Mesendoderm (in vitro differentiated cells): Measurements from ENCODE around the gene GNG11.
"Not testable (repeated sequence)": the region's sequence is repeated elsewhere in the genome, so short reads cannot be mapped to it uniquely, and the experiment has no call there.

Experiments
- DNase-seq: peaks from one replicate; pipeline ENCODE4 v3.0.0; 2013
- H2AK5ac ChIP-seq: 2 replicates; pipeline ENCODE4 v1.6.1; 2013; ENCODE audit warnings: low read length, inconsistent platforms
- H2BK120ac ChIP-seq: 2 replicates; pipeline ENCODE4 v1.6.1; 2013; ENCODE audit warnings: low read depth, mild to moderate bottlenecking, low read length, moderate library complexity, mixed read lengths
- H2BK15ac ChIP-seq: replicated peaks from 2 replicates; pipeline ENCODE4 v1.6.1; 2013; ENCODE audit warnings: low read depth, mild to moderate bottlenecking, moderate library complexity
- H2BK5ac ChIP-seq: 2 replicates; pipeline ENCODE4 v1.6.1; 2013; ENCODE audit warnings: low read length, inconsistent platforms
- H3K18ac ChIP-seq: 2 replicates; pipeline ENCODE4 v1.6.1; 2013; ENCODE audit warnings: mild to moderate bottlenecking, low read length, mixed read lengths
- H3K23ac ChIP-seq: one replicate; pipeline ENCODE4 v1.6.1; 2013; ENCODE audit warnings: low read length
- H3K27ac ChIP-seq: 2 replicates; pipeline ENCODE4 v1.5.1; 2013; ENCODE audit warnings: low read depth, mild to moderate bottlenecking, inconsistent platforms, low read length, moderate library complexity
- H3K27me3 ChIP-seq: 2 replicates; pipeline ENCODE4 v1.6.1; 2013; ENCODE audit warnings: low read length, control low read depth, mild to moderate bottlenecking, inconsistent platforms; ENCODE audit not compliant: insufficient read depth, poor library complexity
- H3K36me3 ChIP-seq: 2 replicates; pipeline ENCODE4 v1.6.1; 2013; ENCODE audit warnings: low read length, inconsistent platforms; ENCODE audit not compliant: control insufficient read depth, insufficient read depth
- H3K4ac ChIP-seq: one replicate; pipeline ENCODE4 v1.6.1; 2013; ENCODE audit warnings: low read depth, mild to moderate bottlenecking, low read length, moderate library complexity
- H3K4me1 ChIP-seq: 2 replicates; pipeline ENCODE4 v1.6.1; 2013; ENCODE audit warnings: low read depth, low read length, inconsistent platforms; ENCODE audit not compliant: control insufficient read depth
- H3K4me2 ChIP-seq: 2 replicates; pipeline ENCODE4 v1.6.1; 2013; ENCODE audit warnings: low read length
- H3K4me3 ChIP-seq: 2 replicates; pipeline ENCODE4 v1.5.1; 2013; ENCODE audit warnings: mild to moderate bottlenecking, low read length
- H3K56ac ChIP-seq: one replicate; pipeline ENCODE4 v1.6.1; 2013; ENCODE audit warnings: low read length
- H3K79me1 ChIP-seq: 2 replicates; pipeline ENCODE4 v1.6.1; 2013; ENCODE audit warnings: low read length, inconsistent platforms
- H3K79me2 ChIP-seq: 2 replicates; pipeline ENCODE4 v1.6.1; 2013; ENCODE audit warnings: mild to moderate bottlenecking, low read length; ENCODE audit not compliant: control insufficient read depth, insufficient read depth
- H3K9ac ChIP-seq: 2 replicates; pipeline ENCODE4 v1.6.1; 2013; ENCODE audit warnings: low read length, inconsistent platforms
- H4K5ac ChIP-seq: one replicate; pipeline ENCODE4 v1.6.1; 2013; ENCODE audit warnings: low read length
- H4K8ac ChIP-seq: one replicate; pipeline ENCODE4 v1.6.1; 2013; ENCODE audit warnings: low read depth, mild to moderate bottlenecking, control low read depth, low read length, moderate library complexity
- WGBS: extraction: QIAGEN DNeasy Blood & Tissue Kit; methylation state at CpG from one replicate; pipeline ENCODE4 v1.1.7; 2013; ENCODE audit warnings: low lambda C conversion rate, missing lambda C conversion rate; ENCODE audit not compliant: insufficient coverage; ENCODE audit errors: extremely low coverage; 5-methylcytosine and 5-hydroxymethylcytosine counted together

The GNG11 gene

DNA sequence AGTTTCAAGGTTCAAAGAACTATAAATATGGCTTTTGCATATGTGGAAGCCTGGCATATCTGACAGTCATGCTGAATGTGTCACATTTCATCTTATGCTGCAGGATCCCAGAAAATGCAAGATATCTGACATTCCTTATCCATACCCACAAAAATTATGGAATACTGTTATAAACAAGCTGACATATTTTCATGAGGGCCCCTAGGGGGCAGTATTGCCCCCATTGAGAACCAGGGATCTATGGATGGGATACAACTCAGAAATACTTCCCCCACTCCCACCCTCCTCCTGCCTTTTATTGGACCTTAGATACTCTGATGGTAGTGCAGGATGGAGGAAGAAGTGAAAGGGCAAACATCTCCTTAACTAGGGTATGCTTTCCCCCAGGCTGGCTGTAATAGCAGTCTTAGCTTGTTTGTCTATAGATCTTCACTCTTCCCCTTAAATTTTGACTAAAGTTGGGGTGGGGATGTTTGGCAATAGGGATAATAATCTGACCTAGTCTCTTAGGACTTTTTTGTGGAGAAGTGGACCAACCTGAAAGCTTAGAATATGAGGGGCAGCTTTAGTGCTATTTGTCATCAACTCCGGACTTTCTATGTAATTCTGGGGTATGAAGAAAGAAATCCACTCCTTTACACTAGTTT lies 18.6 kb upstream of the GNG11 start:
- Histone ChIP-seq H2BK120ac (no peak overlapping the region), H3K4me3 (no peak overlapping the region), H3K4me1 (no peaks in the 10 kb centered on the region), H3K27me3 (no peaks in the 10 kb centered on the region), H2AK5ac (no peak overlapping the region), H3K23ac (no peak overlapping the region), H3K4me2 (no peak overlapping the region), H2BK15ac (peak overlapping the region; percentile 19), H3K18ac (no peak overlapping the region), H3K79me1 (no peaks in the 10 kb centered on the region), H3K4ac (no peak overlapping the region), H3K9ac (no peak overlapping the region), H3K36me3 (no peaks in the 10 kb centered on the region), H4K8ac (no peak overlapping the region), H4K5ac (no peak overlapping the region), H3K27ac (no peak overlapping the region), H3K79me2 (no peaks in the 10 kb centered on the region), H3K56ac (no peak overlapping the region), H2BK5ac (no peak overlapping the region)
- DNase-seq: peak; percentile 77
- no CpG with 5 or more reads among the region's 1 CpG for WGBS

DNA sequence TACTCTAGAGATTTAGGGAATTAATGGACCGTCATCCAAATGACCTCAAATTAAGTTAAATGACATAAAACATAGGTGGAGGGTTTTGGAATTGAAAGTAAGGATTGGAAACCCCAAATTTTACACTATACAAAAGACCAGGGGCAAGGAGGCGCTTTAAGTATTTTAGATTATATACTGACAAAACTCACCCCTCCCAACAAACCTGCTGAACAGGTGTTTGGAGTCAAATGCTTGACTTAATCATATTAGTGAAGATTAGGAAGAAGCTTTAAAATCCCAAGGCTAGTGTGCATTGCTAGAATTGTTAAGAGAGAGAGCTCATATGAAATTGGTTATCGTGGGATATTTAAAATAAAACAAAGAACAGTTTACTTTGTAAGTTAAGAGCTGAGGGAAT lies 15.3 kb upstream of the GNG11 start, which contains the start of gene GNGT1:
Gene GNGT1, plus strand, starts transcription at position 301 of the 400 bp plus-strand sequence. CDS start 180 bp downstream, outside the sequence.
- H2BK5ac ChIP-seq: no peak within 1 kb of the TSS
- DNase-seq: no peak
- H3K4me3 ChIP-seq: no peak within 1 kb of the TSS
- no peak within 1 kb of the TSS for H3K4me2 ChIP-seq
- no peak within 1 kb of the TSS for H3K9ac ChIP-seq
- H2BK120ac ChIP-seq: no peak within 1 kb of the TSS
- H3K27me3 ChIP-seq: no peaks in the 10 kb centered on the region
- H2AK5ac ChIP-seq: no peak within 1 kb of the TSS
- no peak within 1 kb of the TSS for H3K27ac ChIP-seq
- H4K5ac ChIP-seq: no peak within 1 kb of the TSS
- H3K23ac ChIP-seq: no peak within 1 kb of the TSS
- no CpG with 5 or more reads among the region's 3 CpGs for WGBS
- H4K8ac ChIP-seq: no peak within 1 kb of the TSS
- H3K18ac ChIP-seq: no peak within 1 kb of the TSS
- no peaks in the 10 kb centered on the region for H3K79me2 ChIP-seq
- no peaks in the 10 kb centered on the region for H3K36me3 ChIP-seq
- H3K56ac ChIP-seq: no peak within 1 kb of the TSS
- H2BK15ac ChIP-seq: no peak within 1 kb of the TSS
- no peak within 1 kb of the TSS for H3K4ac ChIP-seq
- no peaks in the 10 kb centered on the region for H3K4me1 ChIP-seq
- no peaks in the 10 kb centered on the region for H3K79me1 ChIP-seq

DNA sequence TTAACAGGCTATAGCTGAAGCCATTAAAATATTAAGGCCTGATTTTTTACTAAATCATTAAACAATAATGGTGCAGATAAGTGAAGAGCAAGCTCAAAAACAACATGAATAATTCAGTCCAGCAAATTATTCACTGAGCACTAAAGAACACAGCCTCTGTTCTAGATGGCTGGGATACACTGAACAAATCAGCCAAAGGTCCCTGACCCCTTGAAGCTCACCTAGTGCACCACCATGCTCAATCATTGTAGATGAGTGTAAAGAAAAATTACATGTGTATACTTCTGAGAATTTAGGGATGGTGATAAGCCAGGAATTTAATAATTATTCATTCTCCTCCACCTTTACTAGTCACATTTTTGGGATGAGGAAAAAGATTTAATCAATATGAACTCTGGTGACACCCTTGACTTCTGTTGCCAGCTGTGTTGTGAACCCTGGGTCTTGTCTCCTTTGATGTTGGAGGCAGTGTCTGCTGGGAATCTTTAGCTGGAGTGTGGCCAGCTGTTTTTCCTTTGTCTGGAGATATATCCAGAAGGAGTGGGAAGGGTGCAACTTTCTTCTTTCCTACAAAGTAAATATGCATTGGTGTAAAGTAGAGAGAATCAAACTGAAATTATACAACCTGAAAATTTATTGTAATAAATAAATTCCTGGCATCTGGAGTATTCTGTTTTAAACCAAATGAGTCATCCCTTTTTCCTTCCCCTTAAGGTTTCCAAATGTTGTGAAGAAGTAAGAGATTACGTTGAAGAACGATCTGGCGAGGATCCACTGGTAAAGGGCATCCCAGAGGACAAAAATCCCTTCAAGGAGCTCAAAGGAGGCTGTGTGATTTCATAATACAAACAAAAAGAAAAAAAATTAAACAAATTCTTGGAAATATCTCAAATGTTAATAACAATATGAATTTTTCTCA lies 11.2 kb upstream of the GNG11 start:
- WGBS: no CpG with 5 or more reads among the region's 3 CpGs
- H2BK15ac ChIP-seq: no peak overlapping the region
- H3K4me2 ChIP-seq: no peak overlapping the region
- H2BK120ac ChIP-seq: no peak overlapping the region
- no peaks in the 10 kb centered on the region for H3K4me1 ChIP-seq
- no peak overlapping the region for H4K8ac ChIP-seq
- H4K5ac ChIP-seq: no peak overlapping the region
- no peak overlapping the region for H3K4me3 ChIP-seq
- H2BK5ac ChIP-seq: no peak overlapping the region
- H3K56ac ChIP-seq: no peak overlapping the region
- no peak overlapping the region for H2AK5ac ChIP-seq
- no peak overlapping the region for H3K23ac ChIP-seq
- H3K36me3 ChIP-seq: no peaks in the 10 kb centered on the region
- H3K27me3 ChIP-seq: no peaks in the 10 kb centered on the region
- no peak overlapping the region for H3K9ac ChIP-seq
- no peak for DNase-seq
- no peak overlapping the region for H3K27ac ChIP-seq
- H3K4ac ChIP-seq: no peak overlapping the region
- H3K18ac ChIP-seq: no peak overlapping the region
- no peaks in the 10 kb centered on the region for H3K79me2 ChIP-seq
- no peaks in the 10 kb centered on the region for H3K79me1 ChIP-seq

DNA sequence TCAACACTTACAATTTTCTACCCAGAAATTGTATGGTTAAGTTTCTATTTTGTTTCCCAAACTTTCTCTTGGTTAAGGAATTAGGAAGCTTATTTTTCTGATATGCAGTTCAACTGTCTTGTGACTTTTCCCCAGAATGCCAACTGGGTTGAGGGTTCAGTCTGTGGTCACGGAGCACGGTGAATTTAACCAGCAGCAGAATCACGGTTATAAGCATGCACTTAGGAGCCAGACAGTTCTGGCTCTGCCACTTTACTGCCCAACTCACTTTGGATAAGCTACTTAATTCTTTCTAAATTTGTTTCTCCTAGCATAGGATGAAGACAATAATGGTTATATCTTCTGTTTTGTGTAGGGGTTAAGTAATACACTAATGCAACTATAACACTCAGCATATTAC lies 10.3 kb upstream of the GNG11 start:
- not testable (repeated sequence) for H3K18ac ChIP-seq, H3K4me3 ChIP-seq
- no CpG with 5 or more reads among the region's 3 CpGs for WGBS

DNA sequence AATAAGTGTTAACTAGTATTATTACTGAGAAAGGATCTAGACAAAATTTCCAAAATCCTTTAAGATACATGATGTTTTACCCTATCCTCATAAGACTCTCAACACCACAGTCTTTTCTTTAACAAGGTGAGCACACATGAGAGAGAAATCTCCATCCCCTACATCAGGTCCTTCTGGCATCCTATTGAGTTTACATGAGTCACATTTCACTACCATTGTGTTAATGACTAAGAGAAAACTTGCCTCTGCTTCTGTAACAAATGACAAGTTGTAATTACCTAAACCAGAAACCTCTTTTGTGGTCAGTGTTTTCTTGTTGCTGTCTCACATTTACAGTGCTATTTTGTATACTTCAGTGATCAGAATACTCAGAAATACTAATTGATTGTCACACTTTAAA lies 9.9 kb upstream of the GNG11 start:
- H2AK5ac ChIP-seq, H2BK5ac ChIP-seq, H3K79me1 ChIP-seq, H3K4me1 ChIP-seq, DNase-seq, H4K8ac ChIP-seq, H2BK15ac ChIP-seq, H3K18ac ChIP-seq, H3K4ac ChIP-seq, H3K4me2 ChIP-seq, H2BK120ac ChIP-seq, H3K27ac ChIP-seq, H4K5ac ChIP-seq, H3K27me3 ChIP-seq, H3K9ac ChIP-seq, H3K56ac ChIP-seq, H3K79me2 ChIP-seq, H3K4me3 ChIP-seq, H3K36me3 ChIP-seq, H3K23ac ChIP-seq: not testable (repeated sequence)

More for the DNA sequence above, 10.3 kb upstream of the GNG11 start:
- not testable (repeated sequence) for H2BK5ac ChIP-seq, H2BK120ac ChIP-seq, H3K36me3 ChIP-seq, H3K4ac ChIP-seq, H3K27me3 ChIP-seq, H2BK15ac ChIP-seq, H3K79me1 ChIP-seq, H3K56ac ChIP-seq, H3K23ac ChIP-seq, DNase-seq, H3K27ac ChIP-seq, H4K8ac ChIP-seq, H3K79me2 ChIP-seq, H3K4me2 ChIP-seq, H4K5ac ChIP-seq, H3K4me1 ChIP-seq, H2AK5ac ChIP-seq, H3K9ac ChIP-seq
